ENCODE measurements around the gene SRPK2.

DNA sequence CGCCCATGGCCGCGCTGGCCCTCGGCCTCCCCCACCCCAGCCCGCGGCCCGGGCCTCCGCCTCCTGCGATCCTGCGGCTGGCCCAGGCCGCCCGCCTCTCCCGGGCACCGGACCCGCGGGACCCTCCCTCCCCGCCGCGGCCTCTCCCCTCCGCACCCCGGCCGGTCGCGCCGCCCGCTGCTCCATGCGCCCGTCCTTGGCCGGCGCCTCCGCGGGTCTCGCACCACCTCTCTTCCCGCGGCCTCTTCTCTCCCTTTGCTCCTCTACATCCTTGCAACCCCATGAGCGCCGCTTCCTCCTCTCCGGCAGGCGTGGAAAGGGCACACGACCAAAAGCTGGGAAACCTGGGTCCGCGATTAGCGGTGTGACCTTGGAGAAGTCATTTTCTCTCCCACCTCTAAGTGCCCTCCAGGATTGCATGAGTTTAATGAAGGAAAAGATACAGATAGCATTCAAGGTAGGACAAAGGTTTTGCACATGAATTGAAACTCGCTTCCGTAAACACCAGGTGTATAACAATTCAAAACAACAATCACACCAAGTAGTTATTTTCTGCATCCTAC, 448 bp upstream of the SRPK2 start:
- TF ChIP-seq, protein P1, sequence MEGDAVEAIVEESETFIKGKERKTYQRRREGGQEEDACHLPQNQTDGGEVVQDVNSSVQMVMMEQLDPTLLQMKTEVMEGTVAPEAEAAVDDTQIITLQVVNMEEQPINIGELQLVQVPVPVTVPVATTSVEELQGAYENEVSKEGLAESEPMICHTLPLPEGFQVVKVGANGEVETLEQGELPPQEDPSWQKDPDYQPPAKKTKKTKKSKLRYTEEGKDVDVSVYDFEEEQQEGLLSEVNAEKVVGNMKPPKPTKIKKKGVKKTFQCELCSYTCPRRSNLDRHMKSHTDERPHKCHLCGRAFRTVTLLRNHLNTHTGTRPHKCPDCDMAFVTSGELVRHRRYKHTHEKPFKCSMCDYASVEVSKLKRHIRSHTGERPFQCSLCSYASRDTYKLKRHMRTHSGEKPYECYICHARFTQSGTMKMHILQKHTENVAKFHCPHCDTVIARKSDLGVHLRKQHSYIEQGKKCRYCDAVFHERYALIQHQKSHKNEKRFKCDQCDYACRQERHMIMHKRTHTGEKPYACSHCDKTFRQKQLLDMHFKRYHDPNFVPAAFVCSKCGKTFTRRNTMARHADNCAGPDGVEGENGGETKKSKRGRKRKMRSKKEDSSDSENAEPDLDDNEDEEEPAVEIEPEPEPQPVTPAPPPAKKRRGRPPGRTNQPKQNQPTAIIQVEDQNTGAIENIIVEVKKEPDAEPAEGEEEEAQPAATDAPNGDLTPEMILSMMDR (IDR thresholded peaks at IDR 0.05; ENCODE audit: low read depth, low read length, missing input control) = no peak
- TF ChIP-seq, protein P2, sequence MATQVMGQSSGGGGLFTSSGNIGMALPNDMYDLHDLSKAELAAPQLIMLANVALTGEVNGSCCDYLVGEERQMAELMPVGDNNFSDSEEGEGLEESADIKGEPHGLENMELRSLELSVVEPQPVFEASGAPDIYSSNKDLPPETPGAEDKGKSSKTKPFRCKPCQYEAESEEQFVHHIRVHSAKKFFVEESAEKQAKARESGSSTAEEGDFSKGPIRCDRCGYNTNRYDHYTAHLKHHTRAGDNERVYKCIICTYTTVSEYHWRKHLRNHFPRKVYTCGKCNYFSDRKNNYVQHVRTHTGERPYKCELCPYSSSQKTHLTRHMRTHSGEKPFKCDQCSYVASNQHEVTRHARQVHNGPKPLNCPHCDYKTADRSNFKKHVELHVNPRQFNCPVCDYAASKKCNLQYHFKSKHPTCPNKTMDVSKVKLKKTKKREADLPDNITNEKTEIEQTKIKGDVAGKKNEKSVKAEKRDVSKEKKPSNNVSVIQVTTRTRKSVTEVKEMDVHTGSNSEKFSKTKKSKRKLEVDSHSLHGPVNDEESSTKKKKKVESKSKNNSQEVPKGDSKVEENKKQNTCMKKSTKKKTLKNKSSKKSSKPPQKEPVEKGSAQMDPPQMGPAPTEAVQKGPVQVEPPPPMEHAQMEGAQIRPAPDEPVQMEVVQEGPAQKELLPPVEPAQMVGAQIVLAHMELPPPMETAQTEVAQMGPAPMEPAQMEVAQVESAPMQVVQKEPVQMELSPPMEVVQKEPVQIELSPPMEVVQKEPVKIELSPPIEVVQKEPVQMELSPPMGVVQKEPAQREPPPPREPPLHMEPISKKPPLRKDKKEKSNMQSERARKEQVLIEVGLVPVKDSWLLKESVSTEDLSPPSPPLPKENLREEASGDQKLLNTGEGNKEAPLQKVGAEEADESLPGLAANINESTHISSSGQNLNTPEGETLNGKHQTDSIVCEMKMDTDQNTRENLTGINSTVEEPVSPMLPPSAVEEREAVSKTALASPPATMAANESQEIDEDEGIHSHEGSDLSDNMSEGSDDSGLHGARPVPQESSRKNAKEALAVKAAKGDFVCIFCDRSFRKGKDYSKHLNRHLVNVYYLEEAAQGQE (IDR thresholded peaks at IDR 0.05) = no peak
- TF ChIP-seq HNF4A (conservative IDR thresholded peaks at IDR 0.05) (no peak), GABPA (IDR thresholded peaks at IDR 0.05 in 1 of 2, conservative IDR thresholded peaks at IDR 0.05 in 1 of 2) (no peak), FOXA2 (IDR thresholded peaks at IDR 0.05) (no peak), RAD21 (IDR thresholded peaks at IDR 0.05) (no peak), TAF1 (conservative IDR thresholded peaks at IDR 0.05) (no peak)
- TF ChIP-seq, protein P3, sequence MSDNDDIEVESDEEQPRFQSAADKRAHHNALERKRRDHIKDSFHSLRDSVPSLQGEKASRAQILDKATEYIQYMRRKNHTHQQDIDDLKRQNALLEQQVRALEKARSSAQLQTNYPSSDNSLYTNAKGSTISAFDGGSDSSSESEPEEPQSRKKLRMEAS (IDR thresholded peaks at IDR 0.05) = no peak
